ENCODE results near the gene GSTT4. TPM values are rescaled to one million over a fixed set of nuclear protein-coding genes. Genes with fewer than 3 reads are reported as not detected.
"Not testable (repeated sequence)": the region's sequence is repeated elsewhere in the genome, so short reads cannot be mapped to it uniquely, and the experiment has no call there.

Gene GSTT4
- total RNA-seq, 1 donor from 2014 or later: not detected

- not testable (repeated sequence) for DNase-seq (ENCODE audit: low spot score)
Measured at GRCh38 chr22:23989583-23990244, 15.5 kb downstream of the GSTT4 start.

- DNase-seq (ENCODE audit: low spot score): not testable (repeated sequence)
Measured at GRCh38 chr22:23986538-23987178, 18.6 kb downstream of the GSTT4 start.

DNA sequence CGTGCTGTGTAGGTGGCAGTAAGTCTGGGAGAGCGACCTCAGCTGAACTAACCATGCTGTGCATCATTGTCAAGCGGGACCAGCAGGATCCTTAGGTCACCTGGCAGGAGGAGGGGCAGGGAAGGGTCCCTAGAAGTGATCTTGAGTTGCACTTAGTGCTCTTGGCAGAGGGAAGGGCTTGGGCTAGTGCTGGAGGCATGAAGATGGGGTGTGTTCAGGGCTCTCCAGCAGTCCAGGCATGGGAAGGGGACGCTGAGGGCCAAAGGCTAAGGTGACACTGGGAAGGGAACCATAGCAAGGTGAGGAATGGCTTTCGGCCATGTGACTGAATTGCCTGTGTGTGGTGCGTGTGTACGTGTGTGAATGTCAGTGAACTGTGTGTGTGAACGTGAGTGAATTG lies 19.2 kb downstream of the GSTT4 start:
- DNase-seq (ENCODE audit: low spot score): not testable (repeated sequence)

DNA sequence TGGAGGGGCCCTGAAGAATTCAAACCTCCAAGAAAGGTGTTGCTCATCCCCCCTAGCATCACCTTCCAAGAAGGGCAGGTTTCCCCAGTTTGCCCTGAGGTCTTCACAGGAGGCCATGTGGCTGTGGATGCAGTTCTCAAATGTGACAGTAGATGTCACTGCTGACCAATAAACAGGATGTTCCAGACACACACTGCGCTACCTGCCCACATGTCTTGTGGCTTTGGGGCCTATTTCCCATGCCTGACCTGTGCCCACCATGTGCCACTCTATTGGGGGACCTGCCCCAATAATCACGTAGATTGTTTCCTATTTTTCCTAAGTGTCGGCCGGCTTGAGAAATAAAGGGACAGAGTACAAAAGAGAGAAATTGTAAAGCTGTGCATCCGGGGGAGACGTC lies 20.8 kb downstream of the GSTT4 start:
- DNase-seq (ENCODE audit: low spot score): peak; percentile 80

- not testable (repeated sequence) for DNase-seq (ENCODE audit: low spot score)
Measured at GRCh38 chr22:23980567-23980966, 24.7 kb downstream of the GSTT4 start.

DNA sequence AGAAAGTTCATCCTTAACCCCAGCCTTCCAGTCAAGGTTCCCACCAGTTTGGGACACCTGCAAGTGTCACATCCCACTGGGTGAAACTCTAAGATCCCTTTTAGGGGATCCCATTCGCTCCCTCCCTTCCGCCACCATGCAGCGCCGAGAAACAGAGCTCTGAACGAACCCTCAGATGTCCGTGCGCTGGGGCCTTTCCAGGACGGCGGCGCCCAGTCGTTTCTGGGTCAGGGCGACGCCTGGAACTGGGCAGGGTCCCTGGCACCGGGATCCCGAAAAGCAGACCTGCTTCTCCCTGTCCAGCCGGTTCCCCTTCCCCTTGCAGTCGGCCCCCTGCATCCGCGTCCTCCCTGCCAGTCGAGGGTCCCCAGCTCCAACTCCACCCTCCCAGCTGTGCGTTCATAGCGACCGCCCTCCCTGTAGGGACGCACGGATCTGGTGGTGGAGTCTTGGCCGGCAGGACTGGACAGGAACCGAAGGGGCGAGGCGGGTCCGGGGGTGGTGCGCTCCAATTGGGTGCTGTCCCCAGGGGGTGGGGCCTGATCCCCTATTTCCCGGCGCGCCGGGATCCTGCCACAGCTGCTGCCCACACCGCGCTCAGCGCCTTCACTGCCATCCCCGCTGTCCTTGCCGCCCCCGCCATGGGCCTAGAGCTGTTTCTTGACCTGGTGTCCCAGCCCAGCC lies 25.6 kb downstream of the GSTT4 start, which contains the start of gene GSTT2:
Gene GSTT2, plus strand, starts transcription at position 578 of the 684 bp plus-strand sequence.
- not testable (repeated sequence) for DNase-seq (ENCODE audit: low spot score)

GRCh38 chr22:23977304-23977703 lies 27.9 kb downstream of the GSTT4 start:
- not testable (repeated sequence) for DNase-seq (ENCODE audit: low spot score)

- DNase-seq (ENCODE audit: low spot score): not testable (repeated sequence)
Measured at GRCh38 chr22:23974836-23975352, 30.4 kb downstream of the GSTT4 start.

DNA sequence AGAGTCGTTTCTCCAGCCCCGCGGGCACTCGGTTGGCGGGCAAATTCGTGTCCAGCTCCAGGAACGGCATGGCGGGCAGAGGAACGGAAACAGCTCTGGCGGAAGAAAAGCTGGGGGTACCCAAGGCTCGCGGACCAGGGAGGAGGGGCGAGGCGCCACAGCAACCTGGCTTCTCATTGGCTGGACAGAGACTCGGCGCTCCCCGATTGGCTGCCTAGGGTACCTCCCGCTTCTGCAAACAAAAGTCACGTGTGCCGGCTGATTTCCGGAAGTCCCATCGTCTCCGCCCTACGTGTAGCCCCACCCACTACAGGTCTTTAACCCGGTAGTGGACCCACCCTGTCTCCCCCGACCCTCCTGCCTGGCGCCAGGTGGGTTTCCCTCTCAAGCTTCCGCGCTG lies 30.9 kb downstream of the GSTT4 start, which contains the start of gene DDT:
Gene DDT, minus strand, starts transcription at position 97 of the 400 bp plus-strand sequence. Its CDS starts 27 bp downstream, at position 70.
- DNase-seq (ENCODE audit: low spot score): not testable (repeated sequence)

DNA sequence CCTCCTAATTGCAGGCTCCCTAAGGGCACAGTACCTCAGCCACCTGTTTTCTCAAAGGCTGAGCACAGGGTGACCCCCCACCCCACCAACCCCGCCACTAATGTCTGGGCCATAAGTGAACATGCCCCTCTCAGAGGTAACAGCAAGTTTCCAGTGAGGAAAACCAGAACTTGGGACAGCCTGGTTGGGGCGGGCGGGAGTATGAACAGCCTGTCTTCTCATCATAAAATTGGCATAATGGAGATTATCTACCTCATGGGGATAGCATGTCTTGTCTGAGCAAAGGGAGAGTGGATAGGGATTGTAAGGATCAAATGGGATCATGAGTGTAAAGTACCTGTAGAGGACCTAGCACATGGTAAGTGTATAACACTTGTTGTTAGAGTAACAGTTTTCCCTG lies 33.3 kb downstream of the GSTT4 start:
- DNase-seq (ENCODE audit: low spot score): not testable (repeated sequence)

DNA sequence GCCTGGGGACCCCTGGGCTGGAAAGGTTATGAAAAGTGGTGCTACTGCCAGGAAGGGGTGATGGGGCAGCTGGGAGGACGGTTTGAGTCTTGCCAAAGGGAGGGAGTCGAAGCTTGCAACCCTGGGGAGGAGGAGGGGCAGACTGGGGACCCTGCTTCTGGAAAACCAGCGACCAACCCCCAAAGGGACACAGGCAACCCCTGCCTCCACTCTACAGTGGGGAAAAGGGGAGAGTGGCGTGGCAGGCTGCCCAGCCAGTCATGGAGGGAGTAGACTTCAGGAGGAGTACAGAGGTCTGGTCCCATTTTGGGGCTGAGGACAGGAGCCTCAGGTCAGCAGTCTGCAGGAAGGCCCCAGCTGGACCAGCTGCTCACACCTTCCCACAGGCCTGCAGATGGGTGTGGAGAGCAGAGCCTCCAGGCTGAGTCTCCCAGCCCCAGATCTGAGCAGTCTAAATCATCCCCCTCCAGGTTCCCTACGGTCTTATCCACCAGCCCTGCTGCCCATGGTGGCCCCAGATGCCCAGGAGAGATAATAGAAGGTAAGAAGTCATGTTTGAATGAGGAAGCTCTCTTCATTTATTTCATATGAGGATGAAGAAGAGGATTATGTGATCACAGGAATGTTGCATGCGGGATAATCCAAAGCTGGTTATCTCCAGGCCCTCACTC lies 34.3 kb downstream of the GSTT4 start:
- DNase-seq (ENCODE audit: low spot score): no peak

GRCh38 chr22:23970201-23970641 lies 35.0 kb downstream of the GSTT4 start:
- DNase-seq (ENCODE audit: low spot score): no peak

- DNase-seq (ENCODE audit: low spot score): no peak
Measured at GRCh38 chr22:23969071-23969470, 36.2 kb downstream of the GSTT4 start.

DNA sequence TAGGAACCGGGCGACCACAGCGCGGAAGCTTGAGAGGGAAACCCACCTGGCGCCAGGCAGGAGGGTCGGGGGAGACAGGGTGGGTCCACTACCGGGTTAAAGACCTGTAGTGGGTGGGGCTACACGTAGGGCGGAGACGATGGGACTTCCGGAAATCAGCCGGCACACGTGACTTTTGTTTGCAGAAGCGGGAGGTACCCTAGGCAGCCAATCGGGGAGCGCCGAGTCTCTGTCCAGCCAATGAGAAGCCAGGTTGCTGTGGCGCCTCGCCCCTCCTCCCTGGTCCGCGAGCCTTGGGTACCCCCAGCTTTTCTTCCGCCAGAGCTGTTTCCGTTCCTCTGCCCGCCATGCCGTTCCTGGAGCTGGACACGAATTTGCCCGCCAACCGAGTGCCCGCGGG lies 38.7 kb downstream of the GSTT4 start, which contains the start of gene DDTL:
Gene DDTL, plus strand, starts transcription at position 321 of the 400 bp plus-strand sequence. Its CDS starts 27 bp downstream, at position 348.
- DNase-seq (ENCODE audit: low spot score): not testable (repeated sequence)

DNA sequence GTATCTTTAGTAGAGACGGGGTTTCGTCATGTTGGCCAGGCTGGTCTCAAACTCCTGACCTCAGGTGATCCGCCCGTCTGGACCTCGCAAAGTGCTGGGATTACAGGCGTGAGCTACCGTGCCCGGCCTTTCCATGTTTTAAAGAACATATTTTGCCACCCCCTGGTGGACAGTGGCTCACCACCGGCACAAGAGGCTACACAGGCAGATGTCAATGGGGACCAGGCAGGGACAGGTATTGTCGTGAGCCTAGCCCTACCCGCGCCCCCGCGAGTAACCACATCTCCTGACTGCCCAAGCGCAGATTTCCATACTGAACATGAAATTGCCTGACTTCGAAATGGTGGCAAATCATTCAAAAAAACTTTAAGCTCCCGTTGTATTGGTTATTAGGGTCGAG lies 39.2 kb downstream of the GSTT4 start:
- not testable (repeated sequence) for DNase-seq (ENCODE audit: low spot score)

DNA sequence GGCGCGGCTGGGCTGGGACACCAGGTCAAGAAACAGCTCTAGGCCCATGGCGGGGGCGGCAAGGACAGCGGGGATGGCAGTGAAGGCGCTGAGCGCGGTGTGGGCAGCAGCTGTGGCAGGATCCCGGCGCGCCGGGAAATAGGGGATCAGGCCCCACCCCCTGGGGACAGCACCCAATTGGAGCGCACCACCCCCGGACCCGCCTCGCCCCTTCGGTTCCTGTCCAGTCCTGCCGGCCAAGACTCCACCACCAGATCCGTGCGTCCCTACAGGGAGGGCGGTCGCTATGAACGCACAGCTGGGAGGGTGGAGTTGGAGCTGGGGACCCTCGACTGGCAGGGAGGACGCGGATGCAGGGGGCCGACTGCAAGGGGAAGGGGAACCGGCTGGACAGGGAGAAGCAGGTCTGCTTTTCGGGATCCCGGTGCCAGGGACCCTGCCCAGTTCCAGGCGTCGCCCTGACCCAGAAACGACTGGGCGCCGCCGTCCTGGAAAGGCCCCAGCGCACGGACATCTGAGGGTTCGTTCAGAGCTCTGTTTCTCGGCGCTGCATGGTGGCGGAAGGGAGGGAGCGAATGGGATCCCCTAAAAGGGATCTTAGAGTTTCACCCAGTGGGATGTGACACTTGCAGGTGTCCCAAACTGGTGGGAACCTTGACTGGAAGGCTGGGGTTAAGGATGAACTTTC lies 44.0 kb downstream of the GSTT4 start, which contains the start of gene GSTT2B:
Gene GSTT2B, minus strand, starts transcription at position 112 of the 688 bp plus-strand sequence. Its CDS starts 64 bp downstream, at position 48.
- DNase-seq (ENCODE audit: low spot score): not testable (repeated sequence)

DNA sequence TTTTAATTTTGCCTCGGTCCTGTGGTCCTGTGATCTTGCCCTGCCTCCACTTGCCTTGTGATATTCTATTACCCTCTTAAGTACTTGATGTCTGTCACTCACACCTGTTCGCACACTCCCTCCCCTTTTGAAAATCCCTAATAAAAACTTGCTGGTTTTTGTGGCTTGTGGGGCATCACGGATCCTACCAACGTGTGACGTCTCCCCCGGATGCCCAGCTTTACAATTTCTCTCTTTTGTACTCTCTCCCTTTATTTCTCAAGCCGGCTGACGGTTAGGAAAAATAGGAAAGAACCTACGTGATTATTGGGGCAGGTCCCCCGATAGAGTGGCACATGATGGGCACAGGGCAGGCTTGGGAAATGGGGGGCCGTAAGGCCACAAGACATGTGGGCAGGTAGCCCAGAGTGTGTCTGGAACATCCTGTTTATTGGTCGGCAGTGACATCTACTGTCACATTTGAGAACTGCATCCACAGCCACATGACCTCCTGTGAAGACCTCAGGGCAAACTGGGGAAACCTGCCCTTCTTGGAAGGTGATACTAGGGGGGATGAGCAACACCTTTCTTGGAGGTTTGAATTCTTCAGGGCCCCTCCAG lies 48.9 kb downstream of the GSTT4 start:
- peak; percentile 78 for DNase-seq (ENCODE audit: low spot score)

DNA sequence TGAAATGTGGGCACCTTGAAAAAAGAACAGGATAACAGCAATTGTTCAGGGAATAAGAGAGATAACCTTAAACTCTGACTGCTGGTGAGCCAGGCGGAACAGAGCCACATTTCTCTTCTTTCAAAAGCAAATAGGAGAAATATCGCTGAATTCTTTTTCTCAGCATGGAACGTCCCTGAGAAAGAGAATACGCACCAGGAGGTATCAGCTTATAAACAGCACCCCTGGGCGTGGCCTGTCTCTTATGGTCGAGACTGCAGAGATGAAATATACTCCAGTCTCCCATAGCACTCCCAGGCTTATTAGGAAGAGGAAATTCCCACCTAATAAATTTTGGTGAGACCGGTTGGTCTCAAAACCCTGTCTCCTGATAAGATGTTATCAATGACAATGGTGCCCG lies 49.4 kb downstream of the GSTT4 start:
- DNase-seq (ENCODE audit: low spot score): not testable (repeated sequence)

GRCh38 chr22:23954991-23955305 lies 50.3 kb downstream of the GSTT4 start:
- not testable (repeated sequence) for DNase-seq (ENCODE audit: low spot score)
